T-helper 2 cell treated with Interferon-gamma antibody and Interleukin-4, amounts not matched to agents 5 μg/mL and 100 μg/mL, for 36 hours (primary cell): ENCODE results near the gene TNFSF10.
A peak's percentile ranks its signal among the peaks of the same experiment; 100 is the strongest.
"Not testable (repeated sequence)": the region's sequence is repeated elsewhere in the genome, so short reads cannot be mapped to it uniquely, and the experiment has no call there.

Experiments
- DNase-seq: peaks from one replicate; pipeline ENCODE4 v3.0.0; 2021; ENCODE audit warnings: low spot score
- H3K27ac Mint-ChIP-seq: one replicate; pipeline ENCODE4 v1.8.0; 2021; ENCODE audit warnings: mild to moderate bottlenecking, mixed read lengths
- H3K27me3 Mint-ChIP-seq: one replicate; pipeline ENCODE4 v1.8.0; 2021; ENCODE audit warnings: low read depth, mixed read lengths
- H3K36me3 Mint-ChIP-seq: one replicate; pipeline ENCODE4 v1.8.0; 2021; ENCODE audit warnings: low read depth, mixed read lengths
- H3K4me1 Mint-ChIP-seq: one replicate; pipeline ENCODE4 v1.8.0; 2021; ENCODE audit warnings: low read depth, mixed read lengths
- H3K4me3 Mint-ChIP-seq: one replicate; pipeline ENCODE4 v1.8.0; 2022; ENCODE audit warnings: mild to moderate bottlenecking, moderate library complexity, mixed read lengths
- H3K9me3 Mint-ChIP-seq: one replicate; pipeline ENCODE4 v1.8.0; 2021; ENCODE audit warnings: mixed read lengths

The TNFSF10 gene

GRCh38 chr3:172517859-172518466, 5.3 kb downstream of the TNFSF10 start:
- Mint-ChIP-seq H3K36me3 (peaks cover 88% of the 10 kb centered on the region), H3K27ac (peak overlapping the region; percentile 91), H3K27me3 (no peaks in the 10 kb centered on the region), H3K4me1 (peaks cover 65% of the 10 kb centered on the region), H3K4me3 (peak overlapping the region; percentile 99), H3K9me3 (no peaks in the 10 kb centered on the region)
- DNase-seq, result peak; percentile 82

- peaks cover 78% of the 10 kb centered on the region for H3K4me1 Mint-ChIP-seq
- H3K36me3 Mint-ChIP-seq, result peaks cover 93% of the 10 kb centered on the region
- H3K27ac Mint-ChIP-seq, result peak overlapping the region; percentile 91
- H3K9me3 Mint-ChIP-seq, result no peaks in the 10 kb centered on the region
- no peaks in the 10 kb centered on the region for H3K27me3 Mint-ChIP-seq
- no peak for DNase-seq
- peak overlapping the region; percentile 99 for H3K4me3 Mint-ChIP-seq
Measured at GRCh38 chr3:172516318-172517214, 6.7 kb downstream of the TNFSF10 start.

GRCh38 chr3:172515130-172515918, 7.9 kb downstream of the TNFSF10 start:
- H3K27me3 Mint-ChIP-seq, result no peaks in the 10 kb centered on the region
- H3K4me3 Mint-ChIP-seq, result peak overlapping the region; percentile 99
- no peaks in the 10 kb centered on the region for H3K9me3 Mint-ChIP-seq
- H3K36me3 Mint-ChIP-seq, result peaks cover 93% of the 10 kb centered on the region
- H3K4me1 Mint-ChIP-seq, result peaks cover 82% of the 10 kb centered on the region
- peak overlapping the region; percentile 64 for H3K27ac Mint-ChIP-seq
- DNase-seq, result no peak

DNA sequence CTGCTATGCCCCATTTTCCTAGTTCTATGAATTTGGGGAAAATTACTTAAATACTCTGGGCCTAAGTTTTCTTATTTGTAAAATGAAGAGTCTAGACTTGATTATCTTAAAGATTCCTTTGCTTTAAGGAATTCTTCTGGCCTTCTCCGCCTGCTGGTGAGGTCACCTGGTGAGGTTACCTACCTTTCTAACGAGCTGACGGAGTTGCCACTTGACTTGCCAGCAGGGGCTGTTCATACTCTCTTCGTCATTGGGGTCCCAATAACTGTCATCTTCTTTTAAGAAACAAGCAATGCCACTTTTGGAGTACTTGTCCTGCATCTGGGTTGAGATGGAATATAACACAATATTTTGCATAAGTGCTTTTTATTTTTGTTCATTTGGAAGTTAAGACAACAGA, 8.6 kb downstream of the TNFSF10 start:
- DNase-seq, result no peak
- H3K27me3 Mint-ChIP-seq, result no peaks in the 10 kb centered on the region
- H3K4me1 Mint-ChIP-seq, result peaks cover 84% of the 10 kb centered on the region
- peaks cover 93% of the 10 kb centered on the region for H3K36me3 Mint-ChIP-seq
- peak overlapping the region; percentile 99 for H3K4me3 Mint-ChIP-seq
- no peaks in the 10 kb centered on the region for H3K9me3 Mint-ChIP-seq
- H3K27ac Mint-ChIP-seq, result peak overlapping the region; percentile 64

DNA sequence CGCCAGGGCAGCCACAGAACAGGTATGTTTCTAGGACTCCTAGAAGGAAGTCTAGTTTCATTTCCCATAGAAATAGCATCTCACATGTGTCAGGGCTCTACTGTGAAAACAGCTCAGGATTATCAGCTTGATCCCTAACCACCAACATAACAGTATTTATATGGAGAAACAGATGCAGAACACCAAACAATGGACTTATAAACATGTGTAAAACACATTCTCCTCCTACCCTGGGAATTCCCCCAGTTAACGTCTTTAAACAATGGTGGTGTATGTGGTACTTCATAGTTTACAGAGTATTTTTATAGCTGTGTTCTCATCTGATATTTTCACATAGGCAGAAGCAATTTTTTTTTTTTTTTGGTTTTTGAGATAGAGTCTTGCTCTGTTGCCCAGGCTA, 9.7 kb downstream of the TNFSF10 start:
- peaks cover 85% of the 10 kb centered on the region for H3K4me1 Mint-ChIP-seq
- H3K9me3 Mint-ChIP-seq, result no peaks in the 10 kb centered on the region
- H3K27ac Mint-ChIP-seq, result peak overlapping the region; percentile 67
- peaks cover 96% of the 10 kb centered on the region for H3K36me3 Mint-ChIP-seq
- DNase-seq, result no peak
- H3K4me3 Mint-ChIP-seq, result peak overlapping the region; percentile 99
- no peaks in the 10 kb centered on the region for H3K27me3 Mint-ChIP-seq

GRCh38 chr3:172511783-172512762, 11.2 kb downstream of the TNFSF10 start:
- Mint-ChIP-seq H3K36me3 (peaks cover 94% of the 10 kb centered on the region), H3K27ac (peak overlapping the region; percentile 89), H3K4me3 (peak overlapping the region; percentile 74), H3K27me3 (no peaks in the 10 kb centered on the region), H3K4me1 (peaks cover 82% of the 10 kb centered on the region), H3K9me3 (no peaks in the 10 kb centered on the region)
- peak; percentile 84 for DNase-seq

DNA sequence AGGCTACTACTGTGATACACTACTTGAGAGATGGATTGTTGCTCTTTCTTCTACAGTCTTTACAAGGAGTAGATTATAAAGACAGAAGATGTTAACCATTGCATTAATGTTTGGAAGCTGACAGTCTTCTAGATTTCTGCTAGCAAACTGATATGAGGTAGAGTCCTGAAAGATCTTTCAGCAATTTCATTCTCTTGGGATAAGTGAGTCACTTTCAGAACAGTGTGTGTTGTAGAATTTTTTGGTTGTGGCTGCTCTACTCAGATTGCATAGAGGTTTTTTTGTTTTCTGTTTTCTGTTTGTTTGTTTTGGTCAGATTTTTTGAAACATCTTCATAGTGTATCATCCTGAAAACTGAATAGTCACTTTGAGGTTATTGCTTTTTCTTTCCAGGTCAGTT, 17.1 kb downstream of the TNFSF10 start:
- no peak for DNase-seq
- Mint-ChIP-seq H3K4me1 (peaks cover 36% of the 10 kb centered on the region), H3K27ac (peak overlapping the region; percentile 47), H3K36me3 (peaks cover 90% of the 10 kb centered on the region), H3K9me3 (peaks cover 6% of the 10 kb centered on the region), H3K4me3 (no peak overlapping the region), H3K27me3 (no peaks in the 10 kb centered on the region)

GRCh38 chr3:172501540-172501939, 21.7 kb downstream of the TNFSF10 start:
- peaks cover 6% of the 10 kb centered on the region for H3K9me3 Mint-ChIP-seq
- H3K27ac Mint-ChIP-seq, result no peak overlapping the region
- H3K4me3 Mint-ChIP-seq, result no peak overlapping the region
- peaks cover 8% of the 10 kb centered on the region for H3K4me1 Mint-ChIP-seq
- H3K27me3 Mint-ChIP-seq, result no peaks in the 10 kb centered on the region
- DNase-seq, result no peak
- H3K36me3 Mint-ChIP-seq, result peaks cover 48% of the 10 kb centered on the region

GRCh38 chr3:172490198-172490669, 33.0 kb downstream of the TNFSF10 start:
- peak overlapping the region; percentile 80 for H3K27ac Mint-ChIP-seq

GRCh38 chr3:172478116-172478515, 45.1 kb downstream of the TNFSF10 start:
- peaks cover 19% of the 10 kb centered on the region for H3K4me1 Mint-ChIP-seq
- no peak for DNase-seq
- peaks cover 20% of the 10 kb centered on the region for H3K27me3 Mint-ChIP-seq
- no peaks in the 10 kb centered on the region for H3K36me3 Mint-ChIP-seq
- H3K9me3 Mint-ChIP-seq, result peaks cover 6% of the 10 kb centered on the region
- H3K27ac Mint-ChIP-seq, result no peak overlapping the region
- no peak overlapping the region for H3K4me3 Mint-ChIP-seq

More at GRCh38 chr3:172490198-172490669, 33.0 kb downstream of the TNFSF10 start:
- H3K4me3 Mint-ChIP-seq, H3K36me3 Mint-ChIP-seq, H3K9me3 Mint-ChIP-seq, H3K4me1 Mint-ChIP-seq: not testable (repeated sequence)
- peaks cover 15% of the 10 kb centered on the region for H3K27me3 Mint-ChIP-seq
- DNase-seq, result peak; percentile 57

GRCh38 chr3:172476347-172476746, 46.9 kb downstream of the TNFSF10 start:
- no peaks in the 10 kb centered on the region for H3K9me3 Mint-ChIP-seq
- H3K27me3 Mint-ChIP-seq, result peaks cover 16% of the 10 kb centered on the region
- no peaks in the 10 kb centered on the region for H3K36me3 Mint-ChIP-seq
- peaks cover 19% of the 10 kb centered on the region for H3K4me1 Mint-ChIP-seq
- no peak overlapping the region for H3K27ac Mint-ChIP-seq
- H3K4me3 Mint-ChIP-seq, result peak overlapping the region; percentile 28
- no peak for DNase-seq

- Mint-ChIP-seq H3K27ac (no peak overlapping the region), H3K9me3 (no peaks in the 10 kb centered on the region), H3K4me3 (no peak overlapping the region), H3K27me3 (peaks cover 14% of the 10 kb centered on the region), H3K36me3 (no peaks in the 10 kb centered on the region), H3K4me1 (peaks cover 19% of the 10 kb centered on the region)
- DNase-seq, result no peak
Measured at GRCh38 chr3:172475703-172476102, 47.5 kb downstream of the TNFSF10 start.

- Mint-ChIP-seq H3K27me3 (peaks cover 26% of the 10 kb centered on the region), H3K4me1 (peaks cover 9% of the 10 kb centered on the region), H3K36me3 (no peaks in the 10 kb centered on the region), H3K9me3 (peaks cover 2% of the 10 kb centered on the region), H3K27ac (no peak overlapping the region), H3K4me3 (no peak overlapping the region)
- no peak for DNase-seq
Measured at GRCh38 chr3:172471903-172472302, 51.3 kb downstream of the TNFSF10 start.
